Pancreas (tissue), 10 donors: Measurements from ENCODE around the gene EFNA2. TPM values are rescaled to one million over a fixed set of nuclear protein-coding genes. Genes with fewer than 3 reads are reported as not detected.

ENCODE experiments used
- ATAC-seq, 4 donors: fragments of 200-7000 bp; cut with Tn5 transposase; one replicate each; pipeline versions ENCODE4 v1.8.0 to v1.9.1; 2020; ENCODE audit warnings: mild to moderate bottlenecking in 4 of 4, moderate library complexity in 4 of 4
- DNase-seq, 6 donors: peaks; one replicate each; pipeline ENCODE4 v3.0.0-alpha.2; 2020
- FAIRE-seq: peaks from 2 replicates; lab custom pipeline; 2012; peaks lifted over from hg19 to GRCh38; lab: Jason Lieb, UNC
- H3K27ac ChIP-seq, 4 donors: fragments of 200-600 bp; sonication (generic); 1 replicate in 3 of 4; 2 replicates in 1 of 4; pipeline versions ENCODE4 v1.5.0 to v1.8.0; 2020
- H3K27me3 ChIP-seq, 4 donors: fragments of 200-600 bp; one replicate each; pipeline ENCODE4 v1.8.0; 2021
- H3K36me3 ChIP-seq, 3 donors: fragments of 200-600 bp; sonication (generic) in 1 of 3; one replicate each; pipeline versions ENCODE4 v1.5.0 to v1.8.0; 2020 to 2021
- H3K4me1 ChIP-seq, 3 donors: fragments of 200-600 bp; one replicate each; pipeline ENCODE4 v1.8.0; 2021
- H3K4me3 ChIP-seq, 4 donors: fragments of 200-600 bp; sonication (generic) in 2 of 4; one replicate each; pipeline versions ENCODE4 v1.5.0 to v1.8.0; 2020 to 2021
- H3K9me3 ChIP-seq, 4 donors: fragments of 200-600 bp; one replicate each; pipeline ENCODE4 v1.8.0; 2021
- WGBS, 2 donors: extraction: QIAGEN DNeasy Blood & Tissue Kit; methylation state at CpG; one replicate each; pipeline ENCODE4 v1.1.7; 2013; 5-methylcytosine and 5-hydroxymethylcytosine counted together
- intact Hi-C, 3 donors: fragments of 100-400 bp; cut with DNase I; formaldehyde crosslinking; loops; one replicate each; pipeline versions ENCODE4 v1.11.1 to v1.14.2; 2022
- polyA plus RNA-seq, 2 donors: library from polyadenylated mRNA; stranded (reverse); fragments of 200-250 nt; gene quantifications; one replicate each; pipeline ENCODE4 v1.2.3, GENCODE V29; 2013
- total RNA-seq, 6 donors: library from RNA; stranded (reverse); fragmentation: NEBNext Ultra II Directional in 4 of 6; extraction: Animal tissue kit (Norgen Biotek cat#: 25700) in 4 of 6; gene quantifications; one replicate each; pipeline versions ENCODE4 v1.2.1 to v1.2.4, GENCODE V29; 2021 to 2023
- TF ChIP-seq, protein P1 (sequence below), 4 donors: fragments of 200-600 bp; sonication (generic) in 3 of 4; IDR thresholded peaks; one replicate each; pipeline versions ENCODE4 v1.5.0 to v1.8.0; 2021; ENCODE audit warnings: antibody characterized with exemption in 4 of 4
- donor health status: healthy with polysubstance abuse.
- donor health status: DM: no; HTN: no; CAD: no; lungs with moderate emphysema.
- donor health status: DM: no; HTN: no; CAD: no.
- donor health status: control.
- donor health status: control.
- donor health status: Bipolar disorder and iron deficiency.
- donor health status: DM: yes; HTN: yes; CAD: no.
- donor health status: DM: no; HTN: no; CAD: no.
- donor health status: DM: no; HTN: no; CAD: no.
- donor health status: DM: yes; HTN: yes; CAD: no.

Gene EFNA2
- total and polyA plus RNA-seq, 8 donors = 0.22 to 0.94 TPM; not detected in 6

DNA sequence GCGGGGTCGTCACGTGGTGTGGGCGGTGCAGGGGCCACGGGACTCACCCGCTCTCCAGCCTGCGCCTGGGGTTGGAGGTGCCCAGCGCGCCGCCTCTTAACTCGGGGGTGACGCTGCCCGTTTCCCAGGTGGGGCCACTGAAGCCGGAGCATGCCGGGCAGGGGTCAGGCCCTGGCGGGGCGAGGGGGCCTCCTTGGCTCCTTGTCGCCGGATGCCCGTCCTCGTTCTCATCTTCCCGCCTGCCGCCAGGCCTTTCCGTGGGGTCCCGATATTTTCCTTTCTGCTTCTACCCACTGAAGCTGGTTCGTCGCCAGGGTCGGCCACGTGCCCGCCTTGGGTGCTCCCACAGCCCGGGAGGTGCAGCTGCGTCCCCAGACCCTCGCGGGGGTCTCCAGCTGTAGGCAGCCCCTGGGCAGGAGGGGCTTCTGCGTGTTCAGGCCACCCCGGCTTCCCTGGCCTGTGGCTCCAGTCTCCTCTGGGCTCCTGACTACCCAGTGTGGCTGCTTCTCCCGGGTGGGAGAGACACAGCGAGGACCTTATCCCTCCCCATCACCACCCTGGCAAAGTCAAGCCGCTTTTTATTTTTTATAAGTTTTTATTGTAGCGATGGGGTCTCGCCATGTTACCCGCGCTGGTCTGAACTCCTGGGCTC is 9.6 kb upstream of the EFNA2 start:
- Histone ChIP-seq H3K4me1 (peaks cover 25 to 35% (median 31%) of the 10 kb centered on the region in 3 donors), H3K4me3 (peak overlapping the region; percentile 55 to 77 (median 66)), H3K27ac (peak overlapping the region; percentile 97 to 99 (median 98)), H3K27me3 (no peaks in the 10 kb centered on the region), H3K36me3 (peaks cover 5 to 39% (median 34%) of the 10 kb centered on the region in 3 donors), H3K9me3 (no peaks in the 10 kb centered on the region)
- DNase-seq = no peak
- 11 to 16% methylated on average over 31 to 43 of the region's 43 CpGs for WGBS, 2 donors
- intact Hi-C loops = no loop called here
- TF ChIP-seq, protein P1, sequence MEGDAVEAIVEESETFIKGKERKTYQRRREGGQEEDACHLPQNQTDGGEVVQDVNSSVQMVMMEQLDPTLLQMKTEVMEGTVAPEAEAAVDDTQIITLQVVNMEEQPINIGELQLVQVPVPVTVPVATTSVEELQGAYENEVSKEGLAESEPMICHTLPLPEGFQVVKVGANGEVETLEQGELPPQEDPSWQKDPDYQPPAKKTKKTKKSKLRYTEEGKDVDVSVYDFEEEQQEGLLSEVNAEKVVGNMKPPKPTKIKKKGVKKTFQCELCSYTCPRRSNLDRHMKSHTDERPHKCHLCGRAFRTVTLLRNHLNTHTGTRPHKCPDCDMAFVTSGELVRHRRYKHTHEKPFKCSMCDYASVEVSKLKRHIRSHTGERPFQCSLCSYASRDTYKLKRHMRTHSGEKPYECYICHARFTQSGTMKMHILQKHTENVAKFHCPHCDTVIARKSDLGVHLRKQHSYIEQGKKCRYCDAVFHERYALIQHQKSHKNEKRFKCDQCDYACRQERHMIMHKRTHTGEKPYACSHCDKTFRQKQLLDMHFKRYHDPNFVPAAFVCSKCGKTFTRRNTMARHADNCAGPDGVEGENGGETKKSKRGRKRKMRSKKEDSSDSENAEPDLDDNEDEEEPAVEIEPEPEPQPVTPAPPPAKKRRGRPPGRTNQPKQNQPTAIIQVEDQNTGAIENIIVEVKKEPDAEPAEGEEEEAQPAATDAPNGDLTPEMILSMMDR (IDR thresholded peaks at IDR 0.05) = no peak
- ATAC-seq = no peak
- no peak for FAIRE-seq

GRCh38 chr19:1276628-1277022 is 9.0 kb upstream of the EFNA2 start:
- Histone ChIP-seq H3K27ac (peak overlapping the region in 1 of 4 donors; percentile 98), H3K36me3 (peaks cover 5 to 34% (median 29%) of the 10 kb centered on the region in 3 donors), H3K4me1 (peaks cover 20 to 32% (median 27%) of the 10 kb centered on the region in 3 donors), H3K4me3 (peak overlapping the region in 2 of 4 donors; percentile 65 to 67), H3K27me3 (no peaks in the 10 kb centered on the region), H3K9me3 (no peaks in the 10 kb centered on the region)
- peak in 1 of 6 donors; percentile 42 for DNase-seq
- no peak for ATAC-seq
- TF ChIP-seq, protein P1 (IDR thresholded peaks at IDR 0.05) = no peak
- no peak for FAIRE-seq
- intact Hi-C loops = no loop called here
- WGBS, 2 donors = 74 to 78% methylated on average over 10 of the region's 10 CpGs

- 95 to 96% methylated on average over 13 to 15 of the region's 15 CpGs for WGBS, 2 donors
- Histone ChIP-seq H3K27ac (no peak overlapping the region), H3K36me3 (peaks cover 5 to 30% (median 25%) of the 10 kb centered on the region in 3 donors), H3K4me3 (no peak overlapping the region), H3K9me3 (no peaks in the 10 kb centered on the region), H3K27me3 (no peaks in the 10 kb centered on the region), H3K4me1 (peaks cover 18 to 29% (median 23%) of the 10 kb centered on the region in 3 donors)
- TF ChIP-seq, protein P1 (IDR thresholded peaks at IDR 0.05) = no peak
- DNase-seq = peak in 3 of 6 donors; percentile 45 to 60 (median 46)
- ATAC-seq = no peak
- intact Hi-C loops = no loop called here
- no peak for FAIRE-seq
These were observed 8.6 kb upstream of the EFNA2 start for GRCh38 chr19:1277061-1277460.

GRCh38 chr19:1278074-1278473 is 7.6 kb upstream of the EFNA2 start:
- Histone ChIP-seq H3K27me3 (no peaks in the 10 kb centered on the region), H3K36me3 (peaks cover 2 to 20% (median 16%) of the 10 kb centered on the region in 3 donors), H3K4me3 (no peak overlapping the region), H3K9me3 (no peaks in the 10 kb centered on the region), H3K4me1 (peaks cover 18 to 20% (median 18%) of the 10 kb centered on the region in 3 donors), H3K27ac (no peak overlapping the region)
- TF ChIP-seq, protein P1 (IDR thresholded peaks at IDR 0.05) = no peak
- DNase-seq (no peak), FAIRE-seq (no peak), ATAC-seq (no peak)
- WGBS, 2 donors = 84 to 94% methylated on average over 11 to 12 of the region's 12 CpGs
- intact Hi-C loops = no loop called here
